Middle frontal gyrus (tissue), 1 donor: ENCODE results near the gene ZNF544.
"Not testable (repeated sequence)": the region's sequence is repeated elsewhere in the genome, so short reads cannot be mapped to it uniquely, and the experiment has no call there.

Experiments
- DNase-seq: peaks from one replicate; pipeline ENCODE4 v3.0.0-alpha.2; 2015; ENCODE audit warnings: low spot score; ENCODE audit errors: extremely low spot score

Gene ZNF544

GRCh38 chr19:58252102-58252685, 23.5 kb downstream of the ZNF544 start:
- DNase-seq, result no peak

- not testable (repeated sequence) for DNase-seq
These were observed 29.5 kb downstream of the ZNF544 start for GRCh38 chr19:58258259-58258658.

GRCh38 chr19:58261600-58261967, 32.9 kb downstream of the ZNF544 start:
- no peak for DNase-seq

GRCh38 chr19:58261968-58262921, 33.5 kb downstream of the ZNF544 start:
- DNase-seq, result no peak

GRCh38 chr19:58262922-58263296, 34.2 kb downstream of the ZNF544 start:
- DNase-seq, result no peak

- DNase-seq, result no peak
These were observed 36.4 kb downstream of the ZNF544 start for GRCh38 chr19:58265100-58265499.

- no peak for DNase-seq
These were observed 39.6 kb downstream of the ZNF544 start for GRCh38 chr19:58268344-58268743.

GRCh38 chr19:58274771-58275201, 46.1 kb downstream of the ZNF544 start:
- DNase-seq, result peak; percentile 13

GRCh38 chr19:58275564-58275963, 46.9 kb downstream of the ZNF544 start:
- no peak for DNase-seq

GRCh38 chr19:58277197-58277596, 48.5 kb downstream of the ZNF544 start:
- no peak for DNase-seq

GRCh38 chr19:58277748-58278540, 49.2 kb downstream of the ZNF544 start:
- peak; percentile 5 for DNase-seq

- peak; percentile 92 for DNase-seq
These were observed 49.9 kb downstream of the ZNF544 start, which contains the start of gene ZNF8 for GRCh38 chr19:58278541-58279041. Gene ZNF8 (plus strand): TSS chr19:58278955. CDS start chr19:58279082, 127 bp downstream.

GRCh38 chr19:58279042-58279924, 50.6 kb downstream of the ZNF544 start:
- DNase-seq, result peak; percentile 13

- no peak for DNase-seq
These were observed 51.2 kb downstream of the ZNF544 start for GRCh38 chr19:58279925-58280316.

GRCh38 chr19:58284199-58284598, 55.5 kb downstream of the ZNF544 start:
- no peak for DNase-seq

GRCh38 chr19:58291943-58292342, 63.2 kb downstream of the ZNF544 start:
- DNase-seq, result no peak

GRCh38 chr19:58294743-58295374, 66.1 kb downstream of the ZNF544 start:
- DNase-seq, result no peak

- DNase-seq, result no peak
These were observed 67.4 kb downstream of the ZNF544 start for GRCh38 chr19:58296104-58296503.

- no peak for DNase-seq
These were observed 71.9 kb downstream of the ZNF544 start for GRCh38 chr19:58300620-58301019.

- no peak for DNase-seq
These were observed 75.5 kb downstream of the ZNF544 start for GRCh38 chr19:58304255-58304654.
